Adipose tissue (tissue), 3 donors: ENCODE results near the gene ENPP6. TPM values are rescaled to one million over a fixed set of nuclear protein-coding genes. Genes with fewer than 3 reads are reported as not detected.

Experiments used
- H3K27ac ChIP-seq: one replicate; pipeline ENCODE4 v1.5.1; 2013; ENCODE audit warnings: low read depth, low read length
- WGBS, 3 donors: extraction: QIAGEN DNeasy Blood & Tissue Kit; methylation state at CpG; one replicate each; pipeline ENCODE4 v1.1.7; 2013; 5-methylcytosine and 5-hydroxymethylcytosine counted together
- polyA plus RNA-seq, 3 donors: library from polyadenylated mRNA; stranded (reverse); fragments of 200-250 nt; gene quantifications; one replicate each; pipeline ENCODE4 v1.2.3, GENCODE V29; 2013
- donor health status: healthy with polysubstance abuse.
- donor health status: Bipolar disorder and iron deficiency.
- donor health status: healthy.

Gene ENPP6
- polyA plus RNA-seq, 3 donors, result 0.02 to 0.11 (median 0.03) TPM

GRCh38 chr4:184126800-184127199 is 90.9 kb downstream of the ENPP6 start:
- H3K27ac ChIP-seq, result no peak overlapping the region
- WGBS, 3 donors, result 67 to 82% (median 79%) methylated on average over 4 of the region's 4 CpGs

- WGBS, 3 donors, result 87 to 91% (median 89%) methylated on average over 13 of the region's 13 CpGs
- H3K27ac ChIP-seq, result no peak overlapping the region
Observed at GRCh38 chr4:184122631-184123408, 94.9 kb downstream of the ENPP6 start.

GRCh38 chr4:184120549-184121127 is 97.0 kb downstream of the ENPP6 start:
- 77 to 90% (median 79%) methylated on average over 10 of the region's 10 CpGs for WGBS, 3 donors
- H3K27ac ChIP-seq, result no peak overlapping the region

- 94 to 96% (median 94%) methylated on average over 11 of the region's 11 CpGs for WGBS, 3 donors
- no peak overlapping the region for H3K27ac ChIP-seq
Observed at GRCh38 chr4:184117662-184118199, 99.9 kb downstream of the ENPP6 start.

- 83 to 86% (median 84%) methylated on average over 4 of the region's 4 CpGs for WGBS, 3 donors
Observed at GRCh38 chr4:184115399-184115798, 102.3 kb downstream of the ENPP6 start.

GRCh38 chr4:184114431-184114830 is 103.2 kb downstream of the ENPP6 start:
- WGBS, 3 donors, result 77 to 84% (median 79%) methylated on average over 8 of the region's 8 CpGs
- H3K27ac ChIP-seq, result no peak overlapping the region

More at GRCh38 chr4:184115399-184115798, 102.3 kb downstream of the ENPP6 start:
- no peak overlapping the region for H3K27ac ChIP-seq

- WGBS, 3 donors, result 76 to 82% (median 80%) methylated on average over 13 of the region's 13 CpGs
- H3K27ac ChIP-seq, result no peak overlapping the region
Observed at GRCh38 chr4:184112006-184112550, 105.6 kb downstream of the ENPP6 start.

GRCh38 chr4:184111233-184111832 is 106.3 kb downstream of the ENPP6 start:
- H3K27ac ChIP-seq, result no peak overlapping the region
- WGBS, 3 donors, result 90 to 94% (median 90%) methylated on average over 7 of the region's 7 CpGs

GRCh38 chr4:184110452-184111224 is 107.0 kb downstream of the ENPP6 start:
- no peak overlapping the region for H3K27ac ChIP-seq
- 72 to 86% (median 76%) methylated on average over 14 of the region's 14 CpGs for WGBS, 3 donors

GRCh38 chr4:184108006-184108501 is 109.6 kb downstream of the ENPP6 start:
- 83 to 90% (median 87%) methylated on average over 10 of the region's 10 CpGs for WGBS, 3 donors
- H3K27ac ChIP-seq, result no peak overlapping the region

GRCh38 chr4:184104419-184105101 is 113.1 kb downstream of the ENPP6 start:
- H3K27ac ChIP-seq, result no peak overlapping the region

GRCh38 chr4:184103527-184104264 is 114.0 kb downstream of the ENPP6 start:
- 55 to 71% (median 62%) methylated on average over 16 of the region's 16 CpGs for WGBS, 3 donors
- no peak overlapping the region for H3K27ac ChIP-seq

More at GRCh38 chr4:184104419-184105101, 113.1 kb downstream of the ENPP6 start:
- WGBS, 3 donors, result 22 to 80% (median 70%) methylated on average over 5 of the region's 5 CpGs

- WGBS, 3 donors, result 47 to 92% (median 88%) methylated on average over 4 of the region's 4 CpGs
- no peak overlapping the region for H3K27ac ChIP-seq
Observed at GRCh38 chr4:184102927-184103326, 114.7 kb downstream of the ENPP6 start.

- 86 to 90% (median 90%) methylated on average over 10 of the region's 10 CpGs for WGBS, 3 donors
Observed at GRCh38 chr4:184102488-184102887, 115.2 kb downstream of the ENPP6 start.

GRCh38 chr4:184101711-184102110 is 116.0 kb downstream of the ENPP6 start:
- no peak overlapping the region for H3K27ac ChIP-seq
- WGBS, 3 donors, result 88 to 96% (median 93%) methylated on average over 11 of the region's 11 CpGs

More at GRCh38 chr4:184102488-184102887, 115.2 kb downstream of the ENPP6 start:
- no peak overlapping the region for H3K27ac ChIP-seq

GRCh38 chr4:184100297-184100885 is 117.3 kb downstream of the ENPP6 start:
- no peak overlapping the region for H3K27ac ChIP-seq
- WGBS, 3 donors, result 35 to 77% (median 45%) methylated on average over 14 of the region's 14 CpGs
